Measurements from ENCODE around the gene SIVA1.

- TF ChIP-seq KAT7 (CRISPR knock-in tag; IDR thresholded peaks at IDR 0.05; ENCODE audit: borderline replicate concordance) (no peak), HMGXB4 (CRISPR knock-in tag; IDR thresholded peaks at IDR 0.05) (no peak), CTCF (IDR thresholded peaks at IDR 0.05) (no peak), RELA (CRISPR knock-in tag; IDR thresholded peaks at IDR 0.05; ENCODE audit: borderline replicate concordance) (no peak), IRF1 (CRISPR knock-in tag; IDR thresholded peaks at IDR 0.05) (no peak), TEAD4 (CRISPR knock-in tag; IDR thresholded peaks at IDR 0.05) (no peak), CREM (CRISPR knock-in tag; IDR thresholded peaks at IDR 0.05) (no peak)
Observed at GRCh38 chr14:104770072-104770579, 17.2 kb downstream of the SIVA1 start.
